HL-60 (cell line): ENCODE data around the gene PPL.

Source experiments
- DNase-seq, 2 experiments: peaks; one replicate each; pipeline ENCODE4 v3.0.0-alpha.2; 2010 to 2020; ENCODE audit warnings: low read depth in 1 of 2, low spot score in 1 of 2
- H3K27ac ChIP-seq: fragments of 250-450 bp; sonication (Bioruptor Pico); replicated peaks from 2 replicates; pipeline ENCODE4 v1.5.1; 2020; ENCODE audit warnings: mild to moderate bottlenecking, moderate library complexity
- H3K27me3 ChIP-seq: fragments of 250-450 bp; sonication (Bioruptor Pico); 2 replicates; pipeline ENCODE4 v1.5.1; 2021; ENCODE audit warnings: mild to moderate bottlenecking, moderate library complexity; ENCODE audit not compliant: insufficient read depth, poor library complexity, severe bottlenecking
- H3K4me3 ChIP-seq: replicated peaks from 2 replicates; pipeline ENCODE4 v1.5.1; 2011; ENCODE audit warnings: mild to moderate bottlenecking, control low read depth, low read length; ENCODE audit not compliant: insufficient read depth
- CTCF ChIP-seq: IDR thresholded peaks from one replicate; pipeline ENCODE4 v1.5.1; 2011; ENCODE audit warnings: low read length, control low read depth, inconsistent platforms; ENCODE audit not compliant: insufficient read depth
- GABPA ChIP-seq: IDR thresholded peaks from 2 replicates; pipeline ENCODE4 v1.6.1; 2012; ENCODE audit warnings: low read depth
- POLR2AphosphoS5 ChIP-seq: IDR thresholded peaks from 2 replicates; pipeline ENCODE4 v1.6.1; 2012; ENCODE audit warnings: low read depth
- REST ChIP-seq: IDR thresholded peaks from 2 replicates; pipeline ENCODE4 v1.6.1; 2012; ENCODE audit warnings: low read depth; ENCODE audit not compliant: insufficient replicate concordance
- SPI1 ChIP-seq: IDR thresholded peaks from 2 replicates; pipeline ENCODE4 v1.6.1; 2012; ENCODE audit warnings: low read depth, mild to moderate bottlenecking, borderline replicate concordance

PPL gene

GRCh38 chr16:4859190-4859899 lies 77.6 kb downstream of the PPL start:
- no peak for DNase-seq

DNA sequence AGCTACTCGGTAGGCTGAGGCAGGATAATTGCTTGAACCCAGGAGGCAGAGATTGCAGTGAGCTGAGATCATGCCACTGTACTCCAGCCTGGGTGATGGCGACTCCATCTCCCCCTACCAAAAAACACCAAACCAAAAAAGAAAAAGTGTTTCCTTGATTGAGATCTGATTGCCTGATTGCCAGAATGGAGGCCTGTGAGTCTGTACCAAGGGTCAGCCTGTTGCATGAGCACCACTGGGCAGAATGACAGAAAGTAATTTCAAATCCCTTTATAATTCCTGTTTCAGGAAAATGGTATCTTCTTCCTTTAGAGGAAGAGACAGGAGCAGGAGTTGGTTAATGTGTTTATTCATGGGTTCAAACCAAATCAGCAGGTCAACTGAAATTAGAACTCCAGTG lies 81.1 kb downstream of the PPL start:
- no peak for TF ChIP-seq POLR2AphosphoS5
- TF ChIP-seq CTCF = no peak
- TF ChIP-seq SPI1 = no peak
- no peak for TF ChIP-seq REST
- TF ChIP-seq GABPA = no peak
- no peak for DNase-seq
- no peak overlapping the region for H3K27ac ChIP-seq
- H3K27me3 ChIP-seq = no peaks in the 10 kb centered on the region
- H3K4me3 ChIP-seq = no peak overlapping the region

More at GRCh38 chr16:4859190-4859899, 77.6 kb downstream of the PPL start:
- TF ChIP-seq CTCF (no peak), POLR2AphosphoS5 (no peak), GABPA (no peak), REST (no peak), SPI1 (no peak)
- H3K27ac ChIP-seq = no peak overlapping the region
- H3K27me3 ChIP-seq = no peaks in the 10 kb centered on the region
- H3K4me3 ChIP-seq = no peak overlapping the region

DNA sequence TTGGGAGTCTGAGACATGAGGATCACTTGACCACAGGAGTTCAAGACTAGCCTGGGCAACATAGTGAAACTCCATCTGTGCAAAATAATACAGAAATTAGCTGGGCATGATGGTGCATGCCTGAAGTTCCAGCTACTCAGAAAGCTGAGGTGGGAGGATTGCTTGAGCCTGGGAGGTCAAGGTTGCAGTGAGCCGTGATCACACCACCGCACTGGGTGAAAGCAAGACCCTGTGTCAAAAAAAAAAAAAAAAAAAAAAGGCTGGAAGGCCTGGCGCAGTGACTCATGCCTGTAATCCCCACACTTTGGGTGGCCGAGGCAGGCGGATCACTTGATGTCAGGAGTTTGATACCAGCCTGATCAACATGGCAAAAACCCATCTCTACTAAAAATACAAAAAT lies 81.6 kb downstream of the PPL start:
- no peaks in the 10 kb centered on the region for H3K27me3 ChIP-seq
- no peak overlapping the region for H3K27ac ChIP-seq
- DNase-seq = no peak
- H3K4me3 ChIP-seq = no peak overlapping the region
- no peak for TF ChIP-seq GABPA
- TF ChIP-seq CTCF = no peak
- no peak for TF ChIP-seq POLR2AphosphoS5
- no peak for TF ChIP-seq SPI1
- no peak for TF ChIP-seq REST
